Fibroblast of lung (primary cell): ENCODE results near the gene BCL2.

Experiments used
- EZH2 ChIP-seq: IDR thresholded peaks from 2 replicates; pipeline ENCODE4 v1.5.1; 2012; ENCODE audit warnings: low read length, control low read depth, mild to moderate bottlenecking; ENCODE audit errors: missing control alignments
- TF ChIP-seq, protein P1 (sequence below), 2 donors: IDR thresholded peaks in 1 of 2; conservative IDR thresholded peaks in 1 of 2; 1 replicate in 1 of 2; 2 replicates in 1 of 2; pipeline ENCODE4 v1.5.1; 2011 to 2012; ENCODE audit warnings: low read length in 2 of 2, control low read depth in 1 of 2, inconsistent platforms in 1 of 2, low read depth in 1 of 2, mild to moderate bottlenecking in 1 of 2

GRCh38 chr18:63273222-63273927 is 46.2 kb downstream of the BCL2 start:
- TF ChIP-seq, protein P1, sequence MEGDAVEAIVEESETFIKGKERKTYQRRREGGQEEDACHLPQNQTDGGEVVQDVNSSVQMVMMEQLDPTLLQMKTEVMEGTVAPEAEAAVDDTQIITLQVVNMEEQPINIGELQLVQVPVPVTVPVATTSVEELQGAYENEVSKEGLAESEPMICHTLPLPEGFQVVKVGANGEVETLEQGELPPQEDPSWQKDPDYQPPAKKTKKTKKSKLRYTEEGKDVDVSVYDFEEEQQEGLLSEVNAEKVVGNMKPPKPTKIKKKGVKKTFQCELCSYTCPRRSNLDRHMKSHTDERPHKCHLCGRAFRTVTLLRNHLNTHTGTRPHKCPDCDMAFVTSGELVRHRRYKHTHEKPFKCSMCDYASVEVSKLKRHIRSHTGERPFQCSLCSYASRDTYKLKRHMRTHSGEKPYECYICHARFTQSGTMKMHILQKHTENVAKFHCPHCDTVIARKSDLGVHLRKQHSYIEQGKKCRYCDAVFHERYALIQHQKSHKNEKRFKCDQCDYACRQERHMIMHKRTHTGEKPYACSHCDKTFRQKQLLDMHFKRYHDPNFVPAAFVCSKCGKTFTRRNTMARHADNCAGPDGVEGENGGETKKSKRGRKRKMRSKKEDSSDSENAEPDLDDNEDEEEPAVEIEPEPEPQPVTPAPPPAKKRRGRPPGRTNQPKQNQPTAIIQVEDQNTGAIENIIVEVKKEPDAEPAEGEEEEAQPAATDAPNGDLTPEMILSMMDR (conservative IDR thresholded peaks at IDR 0.05 in 1 of 2, IDR thresholded peaks at IDR 0.05 in 1 of 2; ENCODE audit: low read depth in 1 of 2, low read length in 2 of 2): no peak
- TF ChIP-seq EZH2: no peak
